HG03521 (cell line): Measurements from ENCODE around the gene SMYD1.

ENCODE experiments used
- ATAC-seq: cut with Tn5 transposase; IDR thresholded peaks from one replicate; pipeline ENCODE4 v1.9.1; 2021; ENCODE audit warnings: mild to moderate bottlenecking, moderate library complexity; ENCODE audit not compliant: unreplicated experiment

The SMYD1 gene

DNA sequence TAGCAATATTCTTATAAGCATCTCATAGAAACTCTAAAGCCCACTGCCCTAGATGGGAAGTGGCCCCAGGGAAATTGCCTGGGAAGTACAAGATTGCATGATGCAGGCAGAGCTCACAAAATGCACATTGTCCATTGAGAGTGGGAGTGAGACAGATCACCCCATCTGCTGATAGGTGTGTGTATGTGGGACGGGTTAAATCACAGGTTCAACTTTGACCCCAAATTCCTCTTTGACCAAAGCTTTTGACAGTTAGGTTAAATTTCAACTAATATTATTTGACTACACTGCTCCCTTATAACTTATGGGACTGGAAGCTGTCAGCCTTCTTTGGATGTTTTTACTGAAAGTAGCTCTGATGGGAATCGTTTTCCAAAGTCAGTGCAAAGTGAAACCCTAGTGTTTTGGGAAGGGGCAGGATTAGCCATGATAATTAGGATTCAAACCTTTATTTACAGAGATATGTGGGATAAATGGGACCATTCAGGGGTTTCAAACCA, 71.6 kb downstream of the SMYD1 start:
- no peak for ATAC-seq

DNA sequence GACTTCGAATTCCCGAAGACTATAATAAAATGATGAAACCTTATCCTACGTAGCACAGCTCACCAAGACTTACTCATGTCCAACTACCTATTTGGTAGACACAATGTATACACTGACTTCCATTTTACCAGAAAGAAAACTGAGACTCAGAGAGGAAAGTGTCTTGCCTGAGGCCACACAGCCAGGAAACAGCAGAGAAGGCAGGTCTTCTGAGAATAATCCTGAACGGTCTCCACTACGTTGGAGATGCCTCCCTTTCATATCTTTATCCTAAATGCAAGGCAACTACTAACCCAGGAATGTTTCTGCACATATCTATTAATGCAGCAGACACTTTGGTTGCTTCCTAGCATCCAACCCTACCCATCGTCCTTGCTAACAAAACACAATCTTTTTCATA, 72.2 kb downstream of the SMYD1 start:
- no peak for ATAC-seq

DNA sequence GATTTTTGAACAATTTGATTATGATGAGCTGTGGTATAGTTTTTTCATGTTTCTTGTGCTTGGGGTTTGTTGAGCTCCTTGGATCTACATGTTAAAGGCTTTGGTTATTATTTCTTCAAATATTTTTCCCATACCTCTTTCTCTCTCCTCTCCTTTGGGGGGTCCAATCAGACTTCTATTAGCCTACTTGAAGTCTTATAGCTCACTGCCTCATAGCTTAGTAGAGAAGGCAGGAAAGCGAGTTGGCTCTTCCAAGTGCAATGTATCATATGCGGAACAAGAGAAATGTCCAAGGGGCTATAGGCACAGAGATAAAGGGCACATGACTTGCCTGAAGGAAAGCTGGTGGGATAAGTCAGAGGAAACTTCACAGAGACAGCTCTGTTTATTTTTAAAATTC, 74.3 kb downstream of the SMYD1 start:
- ATAC-seq: no peak

DNA sequence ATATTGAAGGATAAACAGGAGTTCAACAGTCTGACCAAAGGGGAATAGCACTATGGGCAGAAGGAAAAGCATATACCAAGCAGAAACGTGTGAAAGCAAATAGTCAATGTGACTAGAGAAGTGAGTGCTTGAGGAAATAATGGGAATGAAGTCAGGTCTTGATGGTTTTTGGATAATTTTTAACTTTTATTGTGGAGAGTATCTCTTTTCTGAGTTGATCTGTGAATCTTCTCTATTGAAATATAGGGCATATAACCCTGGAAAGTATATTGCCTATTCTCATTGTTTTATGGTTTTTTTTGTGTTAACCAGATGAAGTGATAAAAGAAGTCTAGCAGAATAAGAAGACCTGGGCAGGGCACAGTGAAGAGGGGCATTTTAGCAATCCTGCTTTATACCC, 76.6 kb downstream of the SMYD1 start:
- ATAC-seq: no peak

DNA sequence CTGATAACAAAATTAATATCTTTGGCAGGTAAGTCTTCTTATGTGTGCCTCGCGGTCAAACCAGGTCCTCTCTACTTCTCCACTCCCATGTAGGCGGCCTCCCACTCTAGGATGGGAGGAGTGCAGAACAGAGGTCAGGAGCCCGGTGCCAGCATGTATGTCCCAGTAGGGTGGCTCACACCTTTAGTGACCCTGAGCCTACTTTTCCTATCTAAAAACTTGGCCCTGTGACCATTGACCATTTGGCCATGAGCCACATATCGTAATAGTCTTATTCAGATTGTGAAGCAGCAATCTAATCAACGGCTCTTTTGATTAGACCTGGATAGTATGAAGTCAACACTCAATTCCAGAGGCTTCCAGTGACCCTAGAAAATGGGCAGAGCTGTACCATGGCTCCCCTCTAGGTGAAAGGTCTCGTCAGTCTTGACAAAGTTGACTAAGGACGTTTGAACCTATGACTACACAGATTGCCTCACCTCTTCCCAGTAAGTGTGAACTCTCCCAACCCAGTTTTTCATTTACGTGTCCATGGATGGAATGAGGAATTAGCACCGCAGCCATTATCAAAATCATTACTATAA, 77.4 kb downstream of the SMYD1 start:
- ATAC-seq: no peak

DNA sequence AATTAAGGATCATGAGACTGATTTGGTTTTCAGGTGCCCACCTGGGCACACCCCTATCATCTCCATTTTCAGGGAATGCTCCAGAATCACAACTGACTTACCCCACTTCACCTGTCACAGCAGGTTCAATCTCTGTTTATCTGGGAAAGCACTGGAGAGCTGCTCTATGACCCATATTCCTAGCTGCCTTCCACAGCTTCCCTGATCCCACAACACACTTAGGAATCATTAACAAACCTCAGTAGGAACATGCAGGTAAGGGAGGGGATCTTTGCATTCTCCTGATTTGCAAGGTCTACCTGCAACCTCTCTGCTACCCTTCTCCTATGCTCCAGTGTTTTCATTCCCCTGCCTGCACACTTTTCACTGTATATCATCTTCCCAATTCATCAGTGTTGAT, 79.0 kb downstream of the SMYD1 start:
- no peak for ATAC-seq

DNA sequence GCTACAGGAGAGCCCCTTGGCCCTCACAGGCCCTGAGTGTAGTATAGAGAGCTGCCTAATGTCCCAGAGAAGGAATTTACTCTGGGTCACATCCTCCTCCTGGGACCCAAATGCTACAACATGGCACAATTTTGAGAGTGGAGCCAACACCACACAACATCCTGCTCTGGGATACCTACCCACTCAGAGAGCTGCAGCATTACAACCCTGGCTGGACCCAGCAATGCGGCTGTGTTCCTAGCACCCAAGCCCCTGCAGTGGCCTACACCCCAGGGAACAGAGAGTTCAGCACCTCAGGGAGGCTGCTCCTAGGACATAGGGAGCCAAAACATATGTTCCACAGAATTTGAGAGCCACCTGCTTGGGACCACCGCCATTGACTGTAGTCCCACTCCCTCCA, 79.5 kb downstream of the SMYD1 start:
- no peak for ATAC-seq

DNA sequence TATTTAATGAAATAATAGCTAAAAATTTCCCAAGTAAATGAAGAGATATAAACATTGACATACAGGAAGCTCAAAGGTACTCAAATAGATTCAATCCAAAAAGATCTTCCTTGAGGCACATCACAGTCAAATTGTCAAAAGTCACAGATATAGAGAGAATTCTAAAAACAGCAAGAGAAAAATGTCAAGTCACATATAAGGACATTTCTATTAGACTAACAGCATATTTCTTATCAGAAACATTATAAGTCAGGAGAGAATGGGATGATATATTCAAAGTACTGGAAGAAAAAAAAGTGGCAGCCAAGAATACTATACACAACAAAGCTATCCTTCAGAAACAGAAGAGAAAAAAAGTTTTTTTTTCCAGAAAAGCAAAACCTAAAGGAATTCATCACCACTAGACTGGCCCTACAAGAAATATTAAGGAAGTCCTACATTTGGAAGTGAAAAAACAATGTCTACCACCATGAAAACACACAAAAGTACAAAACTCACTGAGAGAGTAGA, 81.4 kb downstream of the SMYD1 start:
- no peak for ATAC-seq

DNA sequence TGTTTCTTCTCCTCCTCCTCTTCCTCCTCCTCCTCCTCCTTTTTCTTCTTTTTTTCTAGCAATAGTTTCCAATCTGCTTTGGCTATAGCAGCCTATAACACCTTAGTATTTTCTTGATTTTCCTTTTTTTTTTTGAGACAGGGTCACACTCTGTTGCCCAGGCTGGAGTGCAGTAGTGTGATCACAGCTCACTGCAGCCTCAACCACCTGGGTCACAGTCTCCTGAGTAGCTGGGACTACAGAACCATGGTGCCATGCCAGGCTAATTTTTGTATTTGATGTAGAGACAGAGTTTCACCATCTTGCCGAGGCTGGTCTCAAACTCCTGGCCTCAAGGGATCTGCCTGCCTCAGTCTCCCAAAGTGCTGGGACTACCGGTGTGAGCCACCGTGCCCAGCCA, 91.9 kb downstream of the SMYD1 start:
- ATAC-seq: no peak

DNA sequence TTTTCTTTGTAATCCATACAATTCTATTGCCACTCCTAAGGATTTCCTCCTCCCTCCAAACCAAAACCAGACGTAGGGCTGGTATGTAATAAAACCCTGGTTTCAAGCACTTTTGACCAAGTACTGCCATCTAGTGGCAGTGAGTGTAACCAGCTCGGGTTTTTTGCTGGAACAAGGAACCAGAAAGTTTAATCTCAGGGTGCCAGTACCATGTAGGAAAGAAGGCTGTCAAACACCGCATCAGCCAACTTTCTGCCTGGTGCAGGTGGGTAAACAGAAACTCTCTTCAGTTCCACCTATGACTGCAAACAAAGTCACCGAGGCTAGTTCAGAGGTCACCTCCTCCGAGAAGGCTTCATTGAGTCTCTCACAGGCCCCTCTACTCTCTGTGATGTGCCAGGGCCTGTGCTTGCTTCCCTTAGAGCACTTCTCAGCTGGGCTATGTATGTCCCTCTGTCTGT, 92.4 kb downstream of the SMYD1 start:
- no peak for ATAC-seq

DNA sequence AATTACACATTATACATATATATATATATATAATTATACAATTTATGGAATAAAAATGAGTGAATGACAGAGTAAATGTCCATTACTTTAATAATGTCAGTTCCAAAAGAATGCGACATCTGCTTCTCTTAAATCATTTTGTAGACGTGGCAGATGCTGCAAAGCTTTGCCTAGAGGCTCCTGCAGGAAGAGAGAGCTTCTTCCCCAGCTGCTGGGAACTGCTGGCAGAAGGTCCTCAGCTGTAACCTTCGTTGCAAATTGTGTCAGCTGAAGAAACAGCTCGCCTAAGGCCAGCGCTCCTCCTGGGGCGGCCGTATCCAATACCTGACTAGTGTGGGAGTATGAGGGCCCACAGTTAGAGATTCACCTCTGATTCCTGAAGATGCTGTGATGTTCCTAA, 92.9 kb downstream of the SMYD1 start:
- no peak for ATAC-seq

DNA sequence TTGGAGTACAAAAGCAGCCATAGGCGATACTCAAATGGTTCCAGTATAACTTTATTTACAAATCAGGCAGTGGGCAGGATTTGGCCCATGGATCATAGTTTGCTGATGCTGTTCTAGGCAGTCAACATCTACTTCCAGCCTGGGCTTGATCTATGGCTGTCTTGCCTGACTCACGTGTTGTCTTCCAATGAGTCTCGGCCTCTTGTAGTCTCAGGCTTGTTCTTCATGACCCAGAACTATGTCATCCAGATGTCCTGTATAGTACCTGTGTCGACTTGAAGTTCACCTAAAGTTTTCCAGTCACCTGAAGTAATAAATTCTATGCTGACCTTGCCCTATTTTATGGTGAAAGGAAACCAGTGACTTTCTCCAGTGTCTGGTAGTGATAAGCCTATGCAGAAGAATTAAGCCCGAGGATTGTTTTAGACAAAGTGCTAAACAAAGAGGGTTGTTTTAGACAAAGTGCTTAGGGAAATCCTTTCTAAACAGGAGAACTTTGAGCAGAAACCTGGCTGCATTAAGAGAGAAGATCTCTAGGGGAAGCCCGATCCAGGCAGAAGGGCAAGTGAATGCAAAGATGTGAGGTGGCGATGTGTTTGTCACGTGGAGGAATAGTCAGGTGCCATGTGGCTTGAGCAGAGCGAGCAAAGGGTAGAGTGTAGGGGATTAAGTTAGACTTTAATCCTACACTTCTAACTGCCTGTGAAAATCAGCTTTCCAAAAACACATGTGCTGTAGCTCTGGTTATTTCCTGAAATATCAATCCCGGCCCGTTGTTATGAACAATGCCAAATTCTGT, 94.0 kb downstream of the SMYD1 start:
- no peak for ATAC-seq
